ENCODE results near the gene CCDC188.

CCDC188 gene

GRCh38 chr22:20149257-20150250, 1.3 kb downstream of the CCDC188 start:
- DNase-seq (ENCODE audit: low read depth in 2 of 2): no peak

GRCh38 chr22:20148414-20148813, 2.4 kb downstream of the CCDC188 start:
- no peak for DNase-seq (ENCODE audit: low read depth in 2 of 2)

GRCh38 chr22:20147237-20147988, 3.4 kb downstream of the CCDC188 start:
- DNase-seq (ENCODE audit: low read depth in 2 of 2): no peak

- DNase-seq (ENCODE audit: low read depth in 2 of 2): no peak
Measured at GRCh38 chr22:20146777-20147176, 4.1 kb downstream of the CCDC188 start.

- no peak for DNase-seq (ENCODE audit: low read depth in 2 of 2)
Measured at GRCh38 chr22:20145832-20146223, 5.0 kb downstream of the CCDC188 start.

- DNase-seq (ENCODE audit: low read depth in 2 of 2): no peak
Measured at GRCh38 chr22:20145206-20145831, 5.5 kb downstream of the CCDC188 start.

- no peak for DNase-seq (ENCODE audit: low read depth in 2 of 2)
Measured at GRCh38 chr22:20143883-20144665, 6.8 kb downstream of the CCDC188 start.

GRCh38 chr22:20142711-20143621, 7.9 kb downstream of the CCDC188 start:
- no peak for DNase-seq (ENCODE audit: low read depth in 2 of 2)

GRCh38 chr22:20141186-20142077, 9.4 kb downstream of the CCDC188 start:
- no peak for DNase-seq (ENCODE audit: low read depth in 2 of 2)

GRCh38 chr22:20140521-20140964, 10.3 kb downstream of the CCDC188 start:
- DNase-seq (ENCODE audit: low read depth in 2 of 2): no peak

GRCh38 chr22:20140107-20140445, 10.8 kb downstream of the CCDC188 start:
- no peak for DNase-seq (ENCODE audit: low read depth in 2 of 2)

- DNase-seq (ENCODE audit: low read depth in 2 of 2): no peak
Measured at GRCh38 chr22:20139391-20140106, 11.3 kb downstream of the CCDC188 start.

GRCh38 chr22:20138868-20139267, 12.0 kb downstream of the CCDC188 start:
- DNase-seq (ENCODE audit: low read depth in 2 of 2): no peak

- no peak for DNase-seq (ENCODE audit: low read depth in 2 of 2)
Measured at GRCh38 chr22:20138417-20138738, 12.5 kb downstream of the CCDC188 start.

GRCh38 chr22:20137671-20138416, 13.0 kb downstream of the CCDC188 start:
- DNase-seq (ENCODE audit: low read depth in 2 of 2): no peak

GRCh38 chr22:20137113-20137512, 13.7 kb downstream of the CCDC188 start:
- no peak for DNase-seq (ENCODE audit: low read depth in 2 of 2)

GRCh38 chr22:20136603-20136873, 14.3 kb downstream of the CCDC188 start:
- no peak for DNase-seq (ENCODE audit: low read depth in 2 of 2)

- DNase-seq (ENCODE audit: low read depth in 2 of 2): no peak
Measured at GRCh38 chr22:20135806-20136602, 14.9 kb downstream of the CCDC188 start.

All from activated CD4-positive, alpha-beta T cell treated with anti-CD3 and anti-CD28 coated beads for 24 hours (primary cell).